GM12891 (cell line): ENCODE results near the gene IL10RA.
"Not testable (repeated sequence)": the region's sequence is repeated elsewhere in the genome, so short reads cannot be mapped to it uniquely, and the experiment has no call there.

Experiments used
- DNase-seq: peaks from one replicate; pipeline ENCODE4 v3.0.0; 2011; ENCODE audit warnings: low spot score; ENCODE audit not compliant: insufficient read length
- FAIRE-seq: peaks from 2 replicates; lab custom pipeline; 2011; peaks lifted over from hg19 to GRCh38; lab: Jason Lieb, UNC
- PAX5 ChIP-seq: IDR thresholded peaks from 2 replicates; pipeline ENCODE4 v1.6.1; 2011; ENCODE audit warnings: low read length, moderate library complexity, mild to moderate bottlenecking; ENCODE audit not compliant: insufficient read depth, severe bottlenecking
- POLR2A ChIP-seq: IDR thresholded peaks from 2 replicates; pipeline ENCODE4 v1.6.1; 2011; ENCODE audit warnings: low read depth, low read length, control low read depth
- POLR2AphosphoS5 ChIP-seq: IDR thresholded peaks from 2 replicates; pipeline ENCODE4 v1.6.1; 2011; ENCODE audit warnings: low read depth, low read length, control low read depth
- POU2F2 ChIP-seq: IDR thresholded peaks from 2 replicates; pipeline ENCODE4 v1.6.1; 2011; ENCODE audit warnings: low read depth, mild to moderate bottlenecking, control low read depth, low read length, moderate library complexity
- SPI1 ChIP-seq: IDR thresholded peaks from 2 replicates; pipeline ENCODE4 v1.6.1; 2011; ENCODE audit warnings: low read depth, low read length, control low read depth
- TAF1 ChIP-seq: IDR thresholded peaks from 2 replicates; pipeline ENCODE4 v1.6.1; 2011; ENCODE audit warnings: low read depth, low read length, control low read depth

Gene IL10RA

GRCh38 chr11:117946842-117947526, 39.2 kb upstream of the IL10RA start:
- FAIRE-seq (peak; percentile 92), DNase-seq (no peak)
- no peak for TF ChIP-seq POLR2A
- TF ChIP-seq PAX5: no peak
- no peak for TF ChIP-seq POU2F2
- TF ChIP-seq SPI1: no peak
- no peak for TF ChIP-seq POLR2AphosphoS5
- no peak for TF ChIP-seq TAF1

DNA sequence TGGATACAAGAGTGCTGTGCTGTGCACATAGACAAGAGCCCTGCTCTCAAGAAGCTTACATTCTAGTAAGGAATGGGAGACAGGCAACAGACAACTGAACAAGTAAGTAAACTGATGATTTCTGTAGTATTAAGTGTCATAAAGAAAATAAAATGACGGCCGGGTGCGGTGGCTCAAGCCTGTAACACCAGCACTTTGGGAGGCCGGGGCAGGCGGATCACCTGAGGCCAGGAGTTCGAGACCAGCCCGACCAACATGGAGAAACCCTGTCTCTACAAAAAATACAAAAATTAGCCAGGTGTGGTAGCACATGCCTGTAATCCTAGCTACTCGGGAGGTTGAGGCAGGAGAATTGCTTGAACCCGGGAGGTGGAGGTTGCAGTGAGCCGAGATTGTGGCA, 38.4 kb upstream of the IL10RA start:
- FAIRE-seq, DNase-seq: not testable (repeated sequence)

GRCh38 chr11:117948466-117948865, 37.7 kb upstream of the IL10RA start:
- not testable (repeated sequence) for DNase-seq, FAIRE-seq

DNA sequence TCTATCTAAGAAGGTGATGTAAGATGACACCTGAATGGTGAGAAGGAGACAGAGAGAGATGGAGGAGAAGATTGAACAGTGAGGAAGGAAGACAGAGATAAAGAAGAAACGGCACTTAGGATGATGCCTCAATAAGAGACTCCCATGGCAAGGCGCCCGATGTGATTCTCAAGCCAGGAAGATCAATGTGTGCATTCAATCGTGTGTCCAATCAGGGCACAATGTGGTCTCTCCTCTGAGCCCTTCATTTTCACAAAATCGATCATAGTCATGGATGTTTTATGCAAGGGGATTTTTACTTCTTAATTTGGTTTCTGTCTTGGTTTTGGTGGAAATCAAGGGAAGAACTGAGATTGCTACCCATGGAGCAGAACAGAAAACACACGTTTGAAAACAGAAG, 37.1 kb upstream of the IL10RA start:
- FAIRE-seq (no peak), DNase-seq (no peak)
- TF ChIP-seq POLR2AphosphoS5: no peak
- TF ChIP-seq POLR2A: no peak
- no peak for TF ChIP-seq PAX5
- no peak for TF ChIP-seq POU2F2
- TF ChIP-seq SPI1: no peak
- no peak for TF ChIP-seq TAF1

DNA sequence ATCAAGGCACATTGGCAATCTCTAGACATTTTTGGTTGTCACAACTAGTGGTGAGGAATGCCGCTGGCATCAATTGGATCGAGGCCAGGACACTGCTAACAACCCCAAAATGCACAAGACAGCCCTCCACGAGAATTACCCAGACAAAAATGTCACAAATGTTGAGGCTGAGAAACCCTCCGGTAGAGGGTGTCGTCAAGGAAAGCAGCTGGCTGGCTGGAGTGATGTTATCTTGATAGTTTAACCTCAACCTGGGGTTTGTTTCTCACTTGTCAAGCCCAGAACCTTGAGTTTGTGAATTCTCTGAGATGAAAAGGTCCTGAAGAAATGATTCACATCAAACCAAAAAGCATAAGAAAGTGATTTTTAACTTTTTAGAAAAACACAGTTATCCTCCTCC, 35.9 kb upstream of the IL10RA start:
- no peak for FAIRE-seq
- TF ChIP-seq POLR2AphosphoS5 (no peak), SPI1 (no peak), POLR2A (no peak), TAF1 (no peak), POU2F2 (no peak), PAX5 (no peak)
- no peak for DNase-seq

DNA sequence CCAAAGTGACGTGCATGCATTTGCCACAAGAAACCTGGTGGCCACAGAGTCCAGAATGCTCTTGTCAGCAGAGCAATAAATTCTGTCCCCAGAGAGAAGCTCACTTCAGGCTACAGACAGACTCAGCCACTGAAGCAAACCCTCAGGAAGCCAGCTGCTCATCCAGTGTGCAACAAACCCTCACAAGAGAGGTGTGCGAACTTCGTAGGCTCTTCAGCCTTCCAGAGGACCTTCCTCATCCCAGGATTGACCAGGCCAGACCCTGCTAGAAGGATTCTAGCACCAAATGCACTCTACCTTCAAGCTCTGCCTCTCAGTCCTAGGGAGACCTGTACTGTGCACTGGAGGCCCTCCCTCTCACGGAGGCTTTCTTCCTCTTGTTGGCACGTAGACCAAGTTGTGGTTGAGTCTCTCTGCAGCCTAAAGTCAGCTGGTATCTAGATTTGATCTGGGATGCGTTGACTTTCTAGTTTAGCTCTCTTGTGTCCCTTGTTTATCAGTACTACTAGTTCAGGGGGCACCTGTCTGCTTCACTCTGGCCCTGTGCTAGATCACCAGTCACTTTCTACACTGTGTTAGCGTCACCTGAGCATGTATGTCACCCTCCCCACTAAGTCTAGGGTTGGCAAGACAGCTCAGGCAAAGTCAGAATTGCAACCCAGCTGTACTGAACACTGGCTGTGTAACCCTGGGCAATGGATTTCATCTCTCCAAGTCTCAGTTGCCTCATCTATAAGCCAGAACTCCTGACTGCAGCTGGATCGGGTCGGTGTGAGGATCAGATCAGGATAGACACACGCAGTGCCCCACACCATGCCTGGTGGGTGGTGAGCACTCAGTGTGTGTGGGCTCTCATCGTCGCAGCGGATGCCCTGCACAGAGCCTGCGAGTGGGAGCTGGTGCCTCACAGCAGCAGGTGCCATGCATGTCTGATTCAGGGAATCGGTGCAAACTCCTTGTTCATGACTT, 34.9 kb upstream of the IL10RA start:
- DNase-seq (no peak), FAIRE-seq (no peak)
- TF ChIP-seq POLR2A (no peak), POU2F2 (0 out of 2 replicates have a peak, but pooled peaks have one; percentile 16)

GRCh38 chr11:117953024-117953671, 33.0 kb upstream of the IL10RA start:
- no peak for DNase-seq

DNA sequence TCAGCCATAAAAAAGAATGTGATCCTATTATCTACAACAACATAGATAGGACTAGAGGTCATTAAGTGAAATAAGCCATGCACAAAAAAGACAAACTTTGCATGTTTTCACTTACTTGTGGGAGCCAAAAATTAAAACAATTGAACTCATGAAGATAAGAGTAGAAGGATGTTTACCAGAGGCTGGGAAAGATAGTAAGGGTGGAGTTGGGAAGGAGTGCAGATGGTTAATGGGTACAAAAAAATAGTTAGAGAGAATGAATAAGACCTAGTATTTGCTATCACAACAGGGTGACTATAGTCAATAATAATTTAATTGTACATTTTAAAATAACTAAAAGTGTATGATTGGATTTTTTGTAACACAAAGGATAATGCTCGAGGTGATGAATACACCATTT, 27.2 kb upstream of the IL10RA start:
- no peak for DNase-seq
- FAIRE-seq: peak; percentile 13
- no peak for TF ChIP-seq SPI1
- TF ChIP-seq PAX5: no peak
- TF ChIP-seq POLR2A: no peak
- TF ChIP-seq TAF1: no peak
- TF ChIP-seq POLR2AphosphoS5: no peak
- no peak for TF ChIP-seq POU2F2

More at GRCh38 chr11:117953024-117953671, 33.0 kb upstream of the IL10RA start:
- TF ChIP-seq SPI1 (0 out of 2 replicates have a peak, but pooled peaks have one; percentile 31), PAX5 (no peak)
- FAIRE-seq: peak; percentile 20

GRCh38 chr11:117959438-117960149, 26.6 kb upstream of the IL10RA start:
- no peak for TF ChIP-seq TAF1
- no peak for TF ChIP-seq POLR2AphosphoS5
- TF ChIP-seq SPI1: peak; percentile 79
- peak; percentile 78 for FAIRE-seq
- DNase-seq: no peak
